Right lobe of liver (tissue), 4 donors: ENCODE results near the gene RBBP5.

ENCODE experiments used
- CTCF ChIP-seq, 4 donors: fragments of 200-600 bp in 3 of 4; fragments of 450-650 bp in 1 of 4; IDR thresholded peaks; one replicate each; pipeline versions ENCODE4 v1.5.1 to v1.8.0; 2016 to 2022; ENCODE audit warnings: antibody characterized with exemption in 4 of 4, mild to moderate bottlenecking in 2 of 4
- POLR2A ChIP-seq: fragments of 450-650 bp; IDR thresholded peaks from one replicate; pipeline ENCODE4 v1.6.1; 2017; ENCODE audit warnings: antibody characterized with exemption, mild to moderate bottlenecking
- donor health status: DM: no; HTN: no; CAD: no.
- donor health status: DM: no; HTN: no; CAD: no.
- donor health status: DM: no; HTN: yes; CAD: no.

- TF ChIP-seq CTCF (IDR thresholded peaks at IDR 0.05) (no peak), POLR2A (no peak)
These were observed 80.6 kb downstream of the RBBP5 start for GRCh38 chr1:205041001-205041715.
